Right lobe of liver (tissue), 4 donors: ENCODE measurements around the gene GPER1.

Source experiments
- CTCF ChIP-seq, 4 donors: fragments of 200-600 bp in 3 of 4; fragments of 450-650 bp in 1 of 4; IDR thresholded peaks; one replicate each; pipeline versions ENCODE4 v1.5.1 to v1.8.0; 2016 to 2022; ENCODE audit warnings: antibody characterized with exemption in 4 of 4, mild to moderate bottlenecking in 2 of 4
- POLR2A ChIP-seq: fragments of 450-650 bp; IDR thresholded peaks from one replicate; pipeline ENCODE4 v1.6.1; 2017; ENCODE audit warnings: antibody characterized with exemption, mild to moderate bottlenecking
- donor health status: DM: no; HTN: no; CAD: no.
- donor health status: DM: no; HTN: no; CAD: no.
- donor health status: DM: no; HTN: yes; CAD: no.

DNA sequence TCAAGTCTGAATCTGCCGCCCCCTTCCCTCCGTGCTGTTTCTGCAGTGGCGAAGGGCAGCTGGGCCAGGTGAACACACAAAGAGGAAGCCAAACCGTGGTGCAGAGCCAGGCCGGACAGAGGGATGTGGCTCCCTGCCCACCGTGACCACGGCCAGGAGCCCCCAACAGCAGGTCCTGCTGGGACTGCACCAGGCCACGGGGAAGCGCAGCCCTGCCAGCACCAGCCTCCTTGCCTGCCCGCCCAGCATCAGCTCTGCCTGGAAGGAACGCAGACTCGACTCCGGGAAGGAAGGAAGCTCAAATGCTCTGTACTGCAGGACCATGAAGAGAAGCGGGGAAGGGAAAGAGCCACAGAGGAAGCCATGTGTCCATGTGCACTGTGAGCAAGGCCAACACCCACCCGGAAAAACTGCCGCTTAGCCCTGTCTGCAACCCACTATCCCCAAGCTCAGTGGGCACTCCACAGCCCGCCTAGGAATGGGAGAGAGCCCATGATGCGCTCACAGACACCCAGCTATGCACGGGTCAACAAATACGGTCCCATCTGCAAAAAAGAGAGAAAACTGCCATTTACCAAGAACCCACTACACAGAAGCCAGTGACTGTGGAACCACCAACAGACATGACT is 19.0 kb downstream of the GPER1 start:
- TF ChIP-seq CTCF (IDR thresholded peaks at IDR 0.05) (no peak), POLR2A (no peak)
